H9 (cell line): Measurements from ENCODE around the gene MARK2. TPM values are rescaled to one million over a fixed set of nuclear protein-coding genes. Genes with fewer than 3 reads are reported as not detected.
A peak's percentile ranks its signal among the peaks of the same experiment; 100 is the strongest.

Experiments used
- DNase-seq: peaks from one replicate; pipeline ENCODE4 v3.0.0-alpha.2; 2017
- H2AFZ ChIP-seq: one replicate; pipeline ENCODE4 v1.6.1; 2013; ENCODE audit warnings: mild to moderate bottlenecking, low read length, control low read depth, moderate library complexity
- H2AK5ac ChIP-seq: 2 replicates; pipeline ENCODE4 v1.6.1; 2013; ENCODE audit warnings: low read length, control low read depth, mixed read lengths; ENCODE audit not compliant: insufficient read length
- H2BK120ac ChIP-seq: one replicate; pipeline ENCODE4 v1.6.1; 2013; ENCODE audit warnings: low read depth, mild to moderate bottlenecking, low read length, control low read depth, inconsistent platforms; ENCODE audit not compliant: poor library complexity, severe bottlenecking
- H2BK12ac ChIP-seq: 2 replicates; pipeline ENCODE4 v1.6.1; 2013; ENCODE audit warnings: low read length, control low read depth, mixed read lengths, low read depth; ENCODE audit not compliant: insufficient read length
- H2BK15ac ChIP-seq: 2 replicates; pipeline ENCODE4 v1.6.1; 2013; ENCODE audit warnings: low read depth, low read length, control low read depth
- H2BK20ac ChIP-seq: one replicate; pipeline ENCODE4 v1.6.1; 2013; ENCODE audit warnings: low read depth, mild to moderate bottlenecking, low read length, control low read depth, inconsistent platforms; ENCODE audit not compliant: poor library complexity, severe bottlenecking
- H2BK5ac ChIP-seq: 2 replicates; pipeline ENCODE4 v1.6.1; 2013; ENCODE audit warnings: low read length, control low read depth, mixed read lengths; ENCODE audit not compliant: insufficient read length
- H3K14ac ChIP-seq: 2 replicates; pipeline ENCODE4 v1.6.1; 2013; ENCODE audit warnings: low read length, control low read depth; ENCODE audit not compliant: insufficient read depth
- H3K18ac ChIP-seq: 2 replicates; pipeline ENCODE4 v1.6.1; 2013; ENCODE audit warnings: low read depth, mild to moderate bottlenecking, mixed read lengths, low read length, control low read depth; ENCODE audit not compliant: insufficient read length
- H3K23ac ChIP-seq: 2 replicates; pipeline ENCODE4 v1.6.1; 2013; ENCODE audit warnings: low read length, control low read depth, mixed read lengths, low read depth; ENCODE audit not compliant: insufficient read length
- H3K23me2 ChIP-seq: 2 replicates; pipeline ENCODE4 v1.6.1; 2013; ENCODE audit warnings: low read depth, mild to moderate bottlenecking, mixed read lengths, low read length, control low read depth; ENCODE audit not compliant: insufficient read length, poor library complexity, severe bottlenecking
- H3K27ac ChIP-seq: 2 replicates; pipeline ENCODE4 v1.5.1; 2013; ENCODE audit warnings: low read length, control low read depth, mixed read lengths, low read depth; ENCODE audit not compliant: insufficient read length
- H3K27me3 ChIP-seq: 2 replicates; pipeline ENCODE4 v1.6.1; 2013; ENCODE audit warnings: low read length, control low read depth, inconsistent platforms; ENCODE audit not compliant: insufficient read depth
- H3K4ac ChIP-seq: 2 replicates; pipeline ENCODE4 v1.6.1; 2013; ENCODE audit warnings: low read depth, mild to moderate bottlenecking, control low read depth, inconsistent platforms, low read length, moderate library complexity
- H3K4me1 ChIP-seq: 2 replicates; pipeline ENCODE4 v1.6.1; 2013; ENCODE audit warnings: low read length, control low read depth, inconsistent platforms; ENCODE audit not compliant: insufficient read depth
- H3K4me2 ChIP-seq: 2 replicates; pipeline ENCODE4 v1.6.1; 2013; ENCODE audit warnings: low read length, control low read depth, mixed read lengths; ENCODE audit not compliant: insufficient read length, insufficient read depth
- H3K56ac ChIP-seq: 2 replicates; pipeline ENCODE4 v1.6.1; 2013; ENCODE audit warnings: low read depth, mild to moderate bottlenecking, mixed read lengths, low read length, control low read depth; ENCODE audit not compliant: insufficient read length
- H3K79me1 ChIP-seq: 2 replicates; pipeline ENCODE4 v1.6.1; 2013; ENCODE audit warnings: low read depth, mild to moderate bottlenecking, moderate library complexity, low read length, control low read depth, inconsistent platforms; ENCODE audit not compliant: insufficient read depth, poor library complexity, severe bottlenecking
- H3K79me2 ChIP-seq: 2 replicates; pipeline ENCODE4 v1.6.1; 2013; ENCODE audit warnings: low read length, control low read depth, inconsistent platforms; ENCODE audit not compliant: insufficient read depth
- H3K9ac ChIP-seq: 2 replicates; pipeline ENCODE4 v1.6.1; 2013; ENCODE audit warnings: low read length, control low read depth, mixed read lengths; ENCODE audit not compliant: insufficient read length; ENCODE audit errors: extremely low read depth
- H3K9me3 ChIP-seq: one replicate; pipeline ENCODE4 v1.6.1; 2013; ENCODE audit warnings: low read depth, low read length, inconsistent platforms; ENCODE audit not compliant: control insufficient read depth
- H3T11ph ChIP-seq: one replicate; pipeline ENCODE4 v1.6.1; 2013; ENCODE audit warnings: mild to moderate bottlenecking, low read length, control low read depth, inconsistent platforms
- H4K20me1 ChIP-seq: one replicate; pipeline ENCODE4 v1.6.1; 2013; ENCODE audit not compliant: control insufficient read depth, insufficient read length, insufficient read depth
- H4K5ac ChIP-seq: 2 replicates; pipeline ENCODE4 v1.6.1; 2013; ENCODE audit warnings: low read depth, mild to moderate bottlenecking, mixed read lengths, low read length, control low read depth; ENCODE audit not compliant: insufficient read length
- H4K8ac ChIP-seq: replicated peaks from 2 replicates; pipeline ENCODE4 v1.6.1; 2013; ENCODE audit warnings: low read length, control low read depth, mixed read lengths, low read depth; ENCODE audit not compliant: insufficient read length
- H4K91ac ChIP-seq: 2 replicates; pipeline ENCODE4 v1.6.1; 2013; ENCODE audit warnings: low read depth, mild to moderate bottlenecking, moderate library complexity, mixed read lengths, low read length, control low read depth; ENCODE audit not compliant: insufficient read length
- H3K27ac Mint-ChIP-seq, 3 experiments: 2 replicates in 2 of 3; 3 replicates in 1 of 3; pipeline ENCODE4 v1.8.0; 2020 to 2021; ENCODE audit warnings: mixed read lengths in 3 of 3, mild to moderate bottlenecking in 1 of 3, moderate library complexity in 1 of 3
- H3K27me3 Mint-ChIP-seq: 2 replicates; pipeline ENCODE4 v1.8.0; 2021; ENCODE audit warnings: low read depth, mild to moderate bottlenecking, moderate library complexity, mixed read lengths
- H3K36me3 Mint-ChIP-seq, 3 experiments: 2 replicates in 2 of 3; 3 replicates in 1 of 3; pipeline ENCODE4 v1.8.0; 2020 to 2021; ENCODE audit warnings: low read depth in 3 of 3, mixed read lengths in 3 of 3; ENCODE audit not compliant: insufficient read depth in 1 of 3
- H3K4me1 Mint-ChIP-seq, 2 experiments: 2 replicates each; pipeline ENCODE4 v1.8.0; 2020; ENCODE audit warnings: mixed read lengths in 2 of 2
- H3K4me3 Mint-ChIP-seq, 2 experiments: 2 replicates in 1 of 2; 3 replicates in 1 of 2; pipeline ENCODE4 v1.8.0; 2020 to 2021; ENCODE audit warnings: mild to moderate bottlenecking in 2 of 2, mixed read lengths in 2 of 2, moderate library complexity in 1 of 2
- H3K9me3 Mint-ChIP-seq, 2 experiments: 2 replicates in 1 of 2; 3 replicates in 1 of 2; pipeline ENCODE4 v1.8.0; 2020; ENCODE audit warnings: mild to moderate bottlenecking in 2 of 2, mixed read lengths in 2 of 2, moderate library complexity in 1 of 2
- CTCF ChIP-seq: fragments of 200-600 bp; sonication (generic); conservative IDR thresholded peaks from 3 replicates; pipeline ENCODE4 v1.8.0; 2021; ENCODE audit warnings: antibody characterized with exemption, mild to moderate bottlenecking
- WGBS: extraction: QIAGEN DNeasy Blood & Tissue Kit; methylation state at CpG from one replicate; pipeline ENCODE4 v1.1.7; 2013; ENCODE audit warnings: missing lambda C conversion rate, low lambda C conversion rate, mixed read lengths; ENCODE audit not compliant: insufficient read length; ENCODE audit errors: extremely low coverage; 5-methylcytosine and 5-hydroxymethylcytosine counted together
- total RNA-seq: library from RNA; stranded (reverse); gene quantifications from 2 replicates; pipeline ENCODE4 v1.2.1, GENCODE V29; 2021

MARK2 gene
- total RNA-seq, 1 experiment from 2014 or later = 45.7 TPM

- H2BK20ac ChIP-seq = no peak overlapping the region
- no peak overlapping the region for H4K91ac ChIP-seq
- no peaks in the 10 kb centered on the region for H3K9me3 ChIP-seq
- H3K14ac ChIP-seq = no peak overlapping the region
- H3K23me2 ChIP-seq = peaks cover 15% of the 10 kb centered on the region
- H3K27me3 Mint-ChIP-seq = no peaks in the 10 kb centered on the region
- peak overlapping the region in 1 of 3 experiments; percentile 19; a peak in 2 of 7 replicates for H3K27ac Mint-ChIP-seq
- no peak overlapping the region for H3T11ph ChIP-seq
- H3K36me3 Mint-ChIP-seq = peaks cover 0 to 2% (median 2%) of the 10 kb centered on the region in 3 experiments; a peak in 3 of 7 replicates
- H3K4ac ChIP-seq = no peak overlapping the region
- no peak overlapping the region for H2AFZ ChIP-seq
- H2BK12ac ChIP-seq = no peak overlapping the region
- no peak overlapping the region for H2AK5ac ChIP-seq
- no peak overlapping the region for H3K9ac ChIP-seq
- H3K9me3 Mint-ChIP-seq = peaks cover 0 to 4% of the 10 kb centered on the region in 2 experiments; a peak in 1 of 5 replicates
- H2BK5ac ChIP-seq = no peak overlapping the region
- no CpG with 5 or more reads among the region's 5 CpGs for WGBS
- H3K4me1 Mint-ChIP-seq = peaks cover 50 to 57% of the 10 kb centered on the region in 2 experiments
- no peaks in the 10 kb centered on the region for H4K20me1 ChIP-seq
- peak overlapping the region; percentile 74 to 76; a peak in 2 of 5 replicates for H3K4me3 Mint-ChIP-seq
- no peak overlapping the region for H3K18ac ChIP-seq
- H4K5ac ChIP-seq = no peak overlapping the region
- no peak overlapping the region for H3K27ac ChIP-seq
- H2BK15ac ChIP-seq = no peak overlapping the region
- H3K4me2 ChIP-seq = no peak overlapping the region
- no peaks in the 10 kb centered on the region for H3K27me3 ChIP-seq
- peaks cover 9% of the 10 kb centered on the region for H3K4me1 ChIP-seq
- H3K79me1 ChIP-seq = peaks cover 10% of the 10 kb centered on the region
- no peak overlapping the region for H4K8ac ChIP-seq
- no peak overlapping the region for H2BK120ac ChIP-seq
- peaks cover 23% of the 10 kb centered on the region; the same call in 1 of the 2 replicates for H3K79me2 ChIP-seq
- TF ChIP-seq CTCF = no peak
- no peak overlapping the region for H3K56ac ChIP-seq
- H3K23ac ChIP-seq = no peak overlapping the region
- DNase-seq = no peak
Measured at GRCh38 chr11:63837739-63838138, 1.2 kb upstream of the MARK2 start.
